Measurements from ENCODE around the gene URI1. TPM values are rescaled to one million over a fixed set of nuclear protein-coding genes. Genes with fewer than 3 reads are reported as not detected.
"Not testable (repeated sequence)": the region's sequence is repeated elsewhere in the genome, so short reads cannot be mapped to it uniquely, and the experiment has no call there.

The URI1 gene
- total RNA-seq, 2 donors from 2014 or later = 44.5 to 55.3 TPM

- TF ChIP-seq CTCF (IDR thresholded peaks at IDR 0.05) = no peak
- Histone ChIP-seq H3K27ac (no peak overlapping the region), H3K9me3 (no peaks in the 10 kb centered on the region), H3K4me3 (no peak overlapping the region), H3K36me3 (no peaks in the 10 kb centered on the region), H3K27me3 (replicated peaks; ENCODE audit: insufficient read depth) (no peaks in the 10 kb centered on the region), H3K4me1 (ENCODE audit: control insufficient read depth in 1 of 2, low read depth in 2 of 2) (peaks cover 35 to 37% of the 10 kb centered on the region in 2 donors)
- DNase-seq (ENCODE audit: low spot score) (no peak), ATAC-seq (ENCODE audit: insufficient number of reproducible peaks, low FRiP score, low read depth) (no peak)
These were observed 22.1 kb downstream of the URI1 start for GRCh38 chr19:29964171-29964570.

DNA sequence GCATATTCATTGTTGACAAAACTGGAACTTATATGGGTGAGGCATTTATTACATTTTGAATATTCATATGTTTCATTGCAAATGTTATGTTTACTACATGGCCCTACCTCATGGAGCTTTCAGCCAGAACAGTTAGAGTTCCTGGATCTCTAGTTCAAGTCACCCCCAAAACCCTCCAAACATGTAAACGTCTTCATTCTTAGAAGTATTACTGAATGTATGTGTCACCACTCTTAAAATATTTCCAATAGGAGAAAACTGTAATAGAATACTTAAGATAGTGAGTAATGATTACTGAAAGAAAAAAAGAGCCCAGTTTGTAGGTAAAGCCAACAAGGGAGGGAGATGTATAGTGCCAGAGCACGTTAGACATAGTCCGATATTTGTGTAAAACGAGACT, 23.5 kb downstream of the URI1 start:
- H3K27ac ChIP-seq = no peak overlapping the region
- ATAC-seq (ENCODE audit: insufficient number of reproducible peaks, low FRiP score, low read depth) (no peak), DNase-seq (ENCODE audit: low spot score) (no peak)
- TF ChIP-seq CTCF (IDR thresholded peaks at IDR 0.05) = no peak
- no peaks in the 10 kb centered on the region for H3K9me3 ChIP-seq
- H3K36me3 ChIP-seq = no peaks in the 10 kb centered on the region
- H3K4me1 ChIP-seq (ENCODE audit: control insufficient read depth in 1 of 2, low read depth in 2 of 2) = peaks cover 37 to 41% of the 10 kb centered on the region in 2 donors
- no peak overlapping the region for H3K4me3 ChIP-seq
- no peaks in the 10 kb centered on the region for H3K27me3 ChIP-seq (replicated peaks; ENCODE audit: insufficient read depth)

DNA sequence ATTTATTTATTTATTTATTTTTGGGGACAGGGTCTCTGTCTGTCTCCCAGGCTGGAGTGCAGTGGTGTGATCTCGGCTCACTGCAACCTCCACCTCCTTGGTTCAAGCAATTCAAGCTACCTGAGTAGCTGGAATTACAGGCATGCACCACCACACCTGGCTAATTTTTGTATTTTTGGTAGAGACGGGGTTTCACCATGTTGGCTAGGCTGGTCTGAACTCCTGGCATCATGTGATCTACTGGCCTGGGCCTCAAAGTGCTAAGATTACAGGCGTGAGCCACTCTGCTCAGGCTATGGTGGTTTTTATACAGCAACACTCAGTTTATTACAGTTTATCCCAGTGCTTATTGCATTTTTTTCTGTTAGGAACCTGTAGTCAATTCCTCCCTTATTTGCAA, 24.1 kb downstream of the URI1 start:
- ATAC-seq (ENCODE audit: insufficient number of reproducible peaks, low FRiP score, low read depth) = not testable (repeated sequence)
- peaks cover 41 to 42% of the 10 kb centered on the region in 2 donors for H3K4me1 ChIP-seq (ENCODE audit: control insufficient read depth in 1 of 2, low read depth in 2 of 2)

GRCh38 chr19:29966588-29967249, 24.7 kb downstream of the URI1 start:
- DNase-seq (ENCODE audit: low spot score) (no peak), ATAC-seq (ENCODE audit: insufficient number of reproducible peaks, low FRiP score, low read depth) (no peak)
- no peaks in the 10 kb centered on the region for H3K9me3 ChIP-seq
- no peaks in the 10 kb centered on the region for H3K36me3 ChIP-seq
- no peak overlapping the region for H3K4me3 ChIP-seq
- TF ChIP-seq CTCF (IDR thresholded peaks at IDR 0.05) = no peak
- no peaks in the 10 kb centered on the region for H3K27me3 ChIP-seq (replicated peaks; ENCODE audit: insufficient read depth)
- peaks cover 41 to 42% of the 10 kb centered on the region in 2 donors for H3K4me1 ChIP-seq (ENCODE audit: control insufficient read depth in 1 of 2, low read depth in 2 of 2)
- H3K27ac ChIP-seq = no peak overlapping the region

More for the DNA sequence above, 24.1 kb downstream of the URI1 start:
- not testable (repeated sequence) for H3K27me3 ChIP-seq (replicated peaks; ENCODE audit: insufficient read depth); H3K4me3 ChIP-seq; DNase-seq (ENCODE audit: low spot score); H3K36me3 ChIP-seq; H3K9me3 ChIP-seq; H3K27ac ChIP-seq

DNA sequence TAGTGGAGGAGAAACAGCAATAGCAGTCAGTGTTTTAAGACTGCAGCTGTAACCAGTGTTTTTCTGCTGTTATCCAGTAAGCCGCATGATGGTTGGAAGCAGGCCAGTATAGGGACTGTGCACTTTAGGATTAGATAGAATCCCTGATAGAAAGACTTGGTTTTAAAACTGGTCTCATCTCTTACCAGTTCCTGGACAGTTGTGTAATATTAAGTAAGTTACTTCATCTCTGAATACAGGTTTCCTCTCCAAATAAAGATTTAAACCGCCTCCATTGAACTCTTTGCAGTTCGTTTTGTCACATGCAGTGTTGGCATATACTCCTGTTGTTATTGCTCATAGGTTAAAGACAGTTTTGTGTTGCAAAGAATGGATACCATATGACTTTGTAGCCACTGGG, 25.6 kb downstream of the URI1 start:
- Histone ChIP-seq H3K4me1 (ENCODE audit: control insufficient read depth in 1 of 2, low read depth in 2 of 2) (peaks cover 41 to 47% of the 10 kb centered on the region in 2 donors), H3K9me3 (no peaks in the 10 kb centered on the region), H3K27ac (no peak overlapping the region), H3K4me3 (no peak overlapping the region), H3K36me3 (no peaks in the 10 kb centered on the region), H3K27me3 (replicated peaks; ENCODE audit: insufficient read depth) (no peaks in the 10 kb centered on the region)
- TF ChIP-seq CTCF (IDR thresholded peaks at IDR 0.05) = no peak
- DNase-seq (ENCODE audit: low spot score) (no peak), ATAC-seq (ENCODE audit: insufficient number of reproducible peaks, low FRiP score, low read depth) (no peak)

DNA sequence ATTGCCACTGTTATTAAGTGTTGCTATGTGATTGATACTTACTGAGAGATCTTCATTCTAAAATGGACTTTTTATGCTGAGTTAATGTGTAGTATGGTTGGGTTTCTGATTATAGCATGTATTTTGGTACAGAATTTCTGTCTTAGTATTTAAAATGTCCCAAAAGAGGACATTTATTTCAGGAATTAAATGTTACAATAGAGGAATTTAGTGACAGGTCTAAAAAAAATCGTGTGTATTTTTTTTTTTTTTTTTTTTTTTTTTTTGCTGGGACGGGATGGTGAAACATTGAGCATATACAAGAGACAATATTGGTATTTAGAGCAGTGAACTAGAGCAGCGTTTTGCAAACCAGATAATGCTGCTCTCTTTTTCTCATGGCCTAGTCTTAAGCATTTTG, 27.9 kb downstream of the URI1 start:
- ATAC-seq (ENCODE audit: insufficient number of reproducible peaks, low FRiP score, low read depth) = no peak

More for the DNA sequence above, 27.9 kb downstream of the URI1 start:
- Histone ChIP-seq H3K4me1 (ENCODE audit: control insufficient read depth in 1 of 2, low read depth in 2 of 2) (peaks cover 38 to 51% of the 10 kb centered on the region in 2 donors), H3K27me3 (replicated peaks; ENCODE audit: insufficient read depth) (no peaks in the 10 kb centered on the region), H3K27ac (no peak overlapping the region), H3K36me3 (no peaks in the 10 kb centered on the region), H3K9me3 (no peaks in the 10 kb centered on the region), H3K4me3 (no peak overlapping the region)
- DNase-seq (ENCODE audit: low spot score) = no peak
- TF ChIP-seq CTCF (IDR thresholded peaks at IDR 0.05) = no peak
